Dedifferentiated amniotic fluid mesenchymal stem cell (primary cell): ENCODE results near the gene CSRP2.

Experiments
- DNase-seq: peaks from one replicate; pipeline ENCODE4 v3.0.0-alpha.2; 2016; ENCODE audit errors: extremely low spot score

Gene CSRP2

DNA sequence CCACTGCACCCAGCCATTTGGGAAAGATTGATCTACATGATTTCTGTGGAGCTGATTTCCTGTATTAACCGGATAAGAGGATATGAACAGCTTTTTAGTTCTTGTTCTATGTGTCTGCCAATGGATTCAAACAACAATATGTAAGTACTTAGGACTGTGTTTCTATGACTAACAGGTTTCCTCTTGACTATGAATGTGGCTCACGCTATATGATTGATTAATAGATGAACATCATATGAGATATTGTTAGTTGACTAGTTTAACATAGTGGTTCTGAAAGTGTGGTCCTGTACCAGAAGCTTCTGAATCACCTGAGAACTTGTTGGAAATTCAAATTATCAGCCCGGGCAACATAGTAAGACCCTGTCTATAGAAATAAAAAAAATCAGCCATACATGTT lies 12.8 kb upstream of the CSRP2 start:
- DNase-seq: no peak

GRCh38 chr12:76890151-76891143 lies 11.6 kb upstream of the CSRP2 start:
- no peak for DNase-seq

DNA sequence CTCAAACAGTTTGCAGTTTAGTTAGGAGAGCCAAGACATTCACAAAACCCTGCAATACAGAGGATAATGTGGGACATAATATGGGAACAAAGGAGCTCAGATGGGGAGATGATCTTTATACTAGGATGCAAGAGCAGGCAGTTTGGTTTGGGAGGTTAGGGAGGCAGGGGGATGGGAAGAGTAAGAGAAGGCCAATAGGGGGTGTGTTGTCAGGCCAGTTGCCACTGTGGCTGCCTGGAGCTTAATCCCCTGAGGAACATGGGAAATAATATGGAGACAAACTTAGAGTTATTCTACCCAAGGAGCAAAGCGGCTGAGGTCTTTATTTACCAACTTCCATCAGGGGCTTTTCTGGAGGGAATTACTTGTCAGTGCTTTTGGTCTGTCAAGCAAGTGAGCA lies 10.0 kb upstream of the CSRP2 start:
- no peak for DNase-seq

- DNase-seq: no peak
Observed at GRCh38 chr12:76883811-76884210, 5.0 kb upstream of the CSRP2 start.

GRCh38 chr12:76883151-76883550 lies 4.3 kb upstream of the CSRP2 start:
- peak; percentile 63 for DNase-seq

GRCh38 chr12:76882367-76882766 lies 3.5 kb upstream of the CSRP2 start:
- no peak for DNase-seq

GRCh38 chr12:76881142-76881541 lies 2.3 kb upstream of the CSRP2 start:
- DNase-seq: no peak

- DNase-seq: no peak
Observed at GRCh38 chr12:76880519-76881023, 1.8 kb upstream of the CSRP2 start.

DNA sequence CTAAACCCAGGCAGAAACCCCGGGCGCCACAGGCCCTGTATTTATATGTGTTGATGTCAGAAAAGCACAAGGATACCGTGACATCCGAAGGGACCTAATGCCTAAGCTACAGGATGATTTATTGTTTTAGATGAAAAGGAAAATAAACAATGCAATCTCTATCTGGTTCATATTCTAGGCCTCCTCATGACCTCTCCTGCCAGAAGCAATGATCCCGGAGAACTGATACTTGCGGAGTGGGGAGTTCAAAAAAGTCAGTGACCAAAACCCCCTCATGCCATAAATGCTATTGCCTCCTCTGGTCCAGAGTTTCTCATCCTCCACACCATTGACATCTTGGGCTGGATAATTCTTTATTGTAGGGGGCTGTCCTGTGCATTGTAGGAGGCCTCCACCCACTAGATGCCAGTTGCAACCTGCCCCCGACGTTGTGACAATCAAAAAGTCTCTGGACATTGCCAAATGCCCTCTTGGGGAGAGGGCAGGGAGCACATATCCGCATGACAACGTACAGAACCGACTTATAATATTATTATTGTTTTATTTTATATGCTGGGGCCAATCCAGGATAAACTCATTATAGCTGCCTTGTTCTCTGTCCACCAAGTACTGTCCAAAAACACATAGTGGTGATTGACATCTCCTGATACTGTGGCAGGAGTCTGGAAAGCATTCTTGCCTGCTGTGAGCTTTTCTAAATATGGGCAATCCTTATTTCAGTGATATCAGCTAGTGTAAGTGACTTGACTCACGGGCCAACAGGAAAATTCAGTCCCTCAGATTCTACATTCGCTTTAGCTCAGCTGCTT lies 1.1 kb upstream of the CSRP2 start:
- peak; percentile 44 for DNase-seq

DNA sequence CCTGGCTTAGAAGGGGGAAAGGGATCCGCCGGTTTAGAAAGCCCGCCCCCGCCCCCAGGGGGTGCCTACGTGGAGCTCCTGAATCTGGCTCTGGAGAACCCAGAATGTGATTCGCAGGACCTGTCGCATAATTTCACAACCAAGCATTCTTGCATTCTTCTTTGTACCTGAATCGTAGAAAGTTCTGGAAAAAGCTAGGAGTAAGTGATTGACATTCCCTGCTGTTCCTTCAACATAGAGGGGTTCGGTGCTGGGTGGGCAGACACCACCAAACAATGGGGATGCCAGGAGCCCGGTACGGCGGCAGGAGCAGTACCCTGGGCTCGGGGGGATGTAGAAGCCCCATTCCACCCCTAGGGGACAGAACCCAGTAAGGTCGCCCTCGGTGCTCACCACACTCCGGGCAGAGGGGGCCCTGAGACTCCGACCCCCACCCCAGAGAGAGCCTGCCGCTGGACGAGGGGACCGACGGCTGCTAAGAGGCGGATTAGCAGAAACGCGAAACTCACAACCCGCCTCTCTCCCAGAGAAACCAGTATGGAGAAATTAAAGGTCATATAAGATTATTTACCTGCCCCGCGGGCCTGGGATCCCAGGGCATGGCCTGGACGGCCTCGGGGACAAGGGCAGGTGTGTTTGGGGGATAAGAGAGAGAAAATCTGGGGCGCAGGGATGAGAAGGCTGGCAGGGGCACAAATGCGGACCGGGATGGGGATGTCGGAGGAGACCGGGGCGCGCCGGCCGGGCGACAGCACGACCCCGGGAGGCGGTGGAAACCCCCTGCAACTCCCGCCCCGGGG lies 520 bp downstream of the CSRP2 start:
- DNase-seq: no peak

GRCh38 chr12:76876696-76877229 lies 2.1 kb downstream of the CSRP2 start:
- DNase-seq: no peak

DNA sequence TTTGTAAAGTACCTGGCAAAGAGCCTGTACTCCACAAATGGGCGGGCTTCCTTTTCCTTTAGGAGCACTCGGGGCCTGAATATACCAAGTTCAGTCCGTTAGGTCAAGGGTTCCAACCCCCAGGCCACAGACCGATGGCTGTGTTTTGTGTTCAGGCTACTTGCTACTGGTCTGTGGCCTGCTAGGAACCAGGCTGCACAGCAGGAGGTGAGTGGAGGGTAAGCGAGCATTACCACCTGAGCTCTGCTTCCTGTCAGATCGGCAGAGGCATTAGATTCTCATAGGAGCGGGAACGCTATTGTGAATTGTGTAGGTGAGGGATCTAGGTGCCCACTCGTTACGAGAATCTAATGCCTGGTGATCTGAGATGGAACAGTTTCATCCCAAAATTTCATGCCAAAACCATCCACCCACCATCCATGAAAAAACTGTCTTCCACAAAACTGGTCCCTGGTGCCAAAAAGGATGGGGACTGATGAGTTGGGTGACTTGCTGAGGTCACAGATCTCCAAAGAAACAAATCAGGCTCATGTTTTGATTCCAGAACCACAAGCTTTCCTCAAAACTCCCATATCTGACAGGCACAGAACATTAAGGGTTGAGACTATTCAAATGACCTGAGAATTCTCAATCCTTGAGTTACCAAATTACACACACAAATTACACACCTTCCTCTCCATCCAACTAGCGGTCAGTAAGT lies 4.2 kb downstream of the CSRP2 start:
- DNase-seq: no peak

GRCh38 chr12:76874027-76874426 lies 4.8 kb downstream of the CSRP2 start:
- DNase-seq: no peak

- no peak for DNase-seq
Observed at GRCh38 chr12:76872415-76872814, 6.4 kb downstream of the CSRP2 start.

- no peak for DNase-seq
Observed at GRCh38 chr12:76871742-76872141, 7.1 kb downstream of the CSRP2 start.

GRCh38 chr12:76871082-76871481 lies 7.7 kb downstream of the CSRP2 start:
- no peak for DNase-seq

- DNase-seq: peak; percentile 84
Observed at GRCh38 chr12:76866726-76867125, 12.1 kb downstream of the CSRP2 start.

- DNase-seq: no peak
Observed at GRCh38 chr12:76866151-76866567, 12.7 kb downstream of the CSRP2 start.

DNA sequence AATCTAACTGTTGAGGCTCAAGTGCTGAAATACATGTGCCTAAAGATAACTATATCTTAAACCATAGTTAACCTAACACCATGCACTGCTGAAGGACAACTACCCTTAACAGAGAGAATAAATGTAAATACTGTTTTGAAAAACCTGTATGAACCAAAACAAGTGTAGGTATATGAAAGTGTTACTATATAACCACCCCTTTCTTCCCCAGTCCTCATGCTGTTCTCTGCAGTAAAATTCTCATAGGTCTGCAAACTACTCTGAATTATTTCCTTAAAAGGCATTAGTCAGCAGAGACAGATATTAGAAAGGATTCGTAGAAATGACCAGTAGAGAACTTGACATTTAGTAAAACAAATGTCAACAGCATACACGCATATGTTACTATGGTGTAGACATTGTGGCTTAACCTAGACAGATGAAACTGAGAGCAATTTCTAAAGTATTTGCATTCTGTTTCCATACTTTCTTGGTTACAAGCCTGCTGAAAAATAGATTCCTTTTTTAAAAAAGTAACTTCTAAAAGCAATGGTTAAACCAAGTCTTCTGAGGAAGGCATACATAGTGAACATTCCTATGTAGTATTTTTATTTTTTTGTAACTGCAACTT lies 13.9 kb downstream of the CSRP2 start:
- peak; percentile 35 for DNase-seq

GRCh38 chr12:76863837-76864236 lies 15.0 kb downstream of the CSRP2 start:
- DNase-seq: no peak
